Adrenal gland (tissue), 5 donors: ENCODE measurements around the gene MRPL28.

Experiments
- POLR2A ChIP-seq, 2 donors: fragments of 450-650 bp; IDR thresholded peaks; one replicate each; pipeline ENCODE4 v1.6.1; 2017; ENCODE audit warnings: antibody characterized with exemption in 2 of 2, mild to moderate bottlenecking in 2 of 2, moderate library complexity in 1 of 2
- TF ChIP-seq, protein P1 (sequence below), 6 experiments: fragments of 450-650 bp in 4 of 6; fragments of 200-600 bp in 2 of 6; sonication (generic) in 1 of 6; IDR thresholded peaks; 1 replicate in 5 of 6; 2 replicates in 1 of 6; pipeline versions ENCODE4 v1.5.1 to v1.8.0; 2016 to 2021; ENCODE audit warnings: antibody characterized with exemption in 6 of 6, mild to moderate bottlenecking in 2 of 6, moderate library complexity in 1 of 6
- donor health status: DM: no; HTN: no; CAD: no.

DNA sequence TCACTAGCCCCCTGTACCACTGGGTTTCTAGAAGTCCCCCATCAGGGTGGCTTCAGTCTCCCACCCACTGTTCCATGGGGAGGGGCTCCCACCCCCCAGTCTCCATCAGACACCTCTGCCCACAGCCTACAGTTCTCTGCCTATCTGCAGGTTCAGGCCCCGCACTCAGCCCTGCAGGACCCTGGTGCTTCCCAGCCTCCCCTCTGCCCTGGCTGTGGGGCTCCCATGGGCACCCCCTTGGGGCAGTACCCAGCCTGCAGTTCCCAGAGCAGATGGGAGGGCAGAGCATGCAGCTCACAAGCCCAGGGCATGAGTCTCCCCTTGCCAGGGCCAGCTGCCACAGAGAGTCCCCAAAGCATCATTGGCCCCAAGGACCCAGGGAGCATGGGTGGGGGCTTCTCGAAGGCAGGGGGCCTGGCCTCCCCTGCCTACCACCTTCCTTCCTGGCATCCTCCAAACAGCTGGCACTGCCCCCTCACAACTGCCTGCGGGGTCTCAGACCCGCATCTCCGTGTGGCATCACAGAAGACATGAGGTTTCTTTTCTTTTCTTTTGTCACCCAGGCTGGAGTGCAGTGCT is 2.8 kb upstream of the MRPL28 start:
- TF ChIP-seq, protein P1, sequence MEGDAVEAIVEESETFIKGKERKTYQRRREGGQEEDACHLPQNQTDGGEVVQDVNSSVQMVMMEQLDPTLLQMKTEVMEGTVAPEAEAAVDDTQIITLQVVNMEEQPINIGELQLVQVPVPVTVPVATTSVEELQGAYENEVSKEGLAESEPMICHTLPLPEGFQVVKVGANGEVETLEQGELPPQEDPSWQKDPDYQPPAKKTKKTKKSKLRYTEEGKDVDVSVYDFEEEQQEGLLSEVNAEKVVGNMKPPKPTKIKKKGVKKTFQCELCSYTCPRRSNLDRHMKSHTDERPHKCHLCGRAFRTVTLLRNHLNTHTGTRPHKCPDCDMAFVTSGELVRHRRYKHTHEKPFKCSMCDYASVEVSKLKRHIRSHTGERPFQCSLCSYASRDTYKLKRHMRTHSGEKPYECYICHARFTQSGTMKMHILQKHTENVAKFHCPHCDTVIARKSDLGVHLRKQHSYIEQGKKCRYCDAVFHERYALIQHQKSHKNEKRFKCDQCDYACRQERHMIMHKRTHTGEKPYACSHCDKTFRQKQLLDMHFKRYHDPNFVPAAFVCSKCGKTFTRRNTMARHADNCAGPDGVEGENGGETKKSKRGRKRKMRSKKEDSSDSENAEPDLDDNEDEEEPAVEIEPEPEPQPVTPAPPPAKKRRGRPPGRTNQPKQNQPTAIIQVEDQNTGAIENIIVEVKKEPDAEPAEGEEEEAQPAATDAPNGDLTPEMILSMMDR (IDR thresholded peaks at IDR 0.05), result no peak
- TF ChIP-seq POLR2A (IDR thresholded peaks at IDR 0.05), result no peak
